ENCODE data around the gene SPAAR.

GRCh38 chr9:35882996-35883395 lies 26.3 kb upstream of the SPAAR start:
- TF ChIP-seq POLR2A (IDR thresholded peaks at IDR 0.05; ENCODE audit: low read length) (no peak), FOSL2 (IDR thresholded peaks at IDR 0.05) (no peak), FOSL2 (CRISPR knock-in tag; IDR thresholded peaks at IDR 0.05) (no peak), CTCF (IDR thresholded peaks at IDR 0.05) (no peak), REST (IDR thresholded peaks at IDR 0.05) (no peak), KDM1A (IDR thresholded peaks at IDR 0.05; ENCODE audit: low read depth) (no peak), ZSCAN20 (CRISPR knock-in tag; IDR thresholded peaks at IDR 0.05) (no peak), RCOR1 (IDR thresholded peaks at IDR 0.05; ENCODE audit: low read depth, low read length) (no peak), EP300 (IDR thresholded peaks at IDR 0.05) (no peak), HDAC2 (IDR thresholded peaks at IDR 0.05) (no peak)

Measured in A549 (cell line).